OCI-LY1 (cell line): Measurements from ENCODE around the gene DNAJC15.
"Not testable (repeated sequence)": the region's sequence is repeated elsewhere in the genome, so short reads cannot be mapped to it uniquely, and the experiment has no call there.

Experiments used
- EZH2 ChIP-seq: fragments of 200-600 bp; sonication (generic), shearing (Covaris generic); IDR thresholded peaks from 2 replicates; pipeline ENCODE4 v1.8.0; 2017; ENCODE audit warnings: borderline replicate concordance, mixed run types, mild to moderate bottlenecking, antibody characterized with exemption, low read length, moderate library complexity, mixed read lengths
- TF ChIP-seq, protein P1 (sequence below): fragments of 200-600 bp; sonication (generic), shearing (Covaris generic); IDR thresholded peaks from 2 replicates; pipeline ENCODE4 v1.5.1; 2017; ENCODE audit warnings: mild to moderate bottlenecking, antibody characterized with exemption, low read length, moderate library complexity, mixed read lengths

DNA sequence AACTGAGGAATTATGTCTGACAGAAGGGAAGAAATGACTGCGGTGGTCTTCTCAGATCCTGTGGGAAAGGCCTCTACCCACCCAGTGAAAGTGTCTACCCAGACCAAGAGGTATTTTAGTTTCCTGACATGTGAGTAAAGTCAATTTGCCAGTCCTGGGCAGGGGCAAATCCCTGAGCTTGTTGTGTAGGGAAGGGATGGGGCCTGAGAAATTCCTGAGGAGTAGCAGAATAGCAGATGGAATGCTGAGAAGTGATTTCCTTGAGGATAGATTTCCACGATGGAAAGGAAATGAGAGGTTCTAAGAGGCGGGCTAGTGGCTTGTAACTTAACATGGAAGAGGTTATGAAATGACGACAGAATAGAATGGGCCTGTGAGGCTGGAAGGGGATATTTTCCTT, 37.4 kb downstream of the DNAJC15 start:
- TF ChIP-seq, protein P1, sequence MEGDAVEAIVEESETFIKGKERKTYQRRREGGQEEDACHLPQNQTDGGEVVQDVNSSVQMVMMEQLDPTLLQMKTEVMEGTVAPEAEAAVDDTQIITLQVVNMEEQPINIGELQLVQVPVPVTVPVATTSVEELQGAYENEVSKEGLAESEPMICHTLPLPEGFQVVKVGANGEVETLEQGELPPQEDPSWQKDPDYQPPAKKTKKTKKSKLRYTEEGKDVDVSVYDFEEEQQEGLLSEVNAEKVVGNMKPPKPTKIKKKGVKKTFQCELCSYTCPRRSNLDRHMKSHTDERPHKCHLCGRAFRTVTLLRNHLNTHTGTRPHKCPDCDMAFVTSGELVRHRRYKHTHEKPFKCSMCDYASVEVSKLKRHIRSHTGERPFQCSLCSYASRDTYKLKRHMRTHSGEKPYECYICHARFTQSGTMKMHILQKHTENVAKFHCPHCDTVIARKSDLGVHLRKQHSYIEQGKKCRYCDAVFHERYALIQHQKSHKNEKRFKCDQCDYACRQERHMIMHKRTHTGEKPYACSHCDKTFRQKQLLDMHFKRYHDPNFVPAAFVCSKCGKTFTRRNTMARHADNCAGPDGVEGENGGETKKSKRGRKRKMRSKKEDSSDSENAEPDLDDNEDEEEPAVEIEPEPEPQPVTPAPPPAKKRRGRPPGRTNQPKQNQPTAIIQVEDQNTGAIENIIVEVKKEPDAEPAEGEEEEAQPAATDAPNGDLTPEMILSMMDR = not testable (repeated sequence)
- not testable (repeated sequence) for TF ChIP-seq EZH2
